Erythroblast (primary cell): ENCODE data around the gene OR2Y1.
A peak's percentile ranks its signal among the peaks of the same experiment; 100 is the strongest.
"Not testable (repeated sequence)": the region's sequence is repeated elsewhere in the genome, so short reads cannot be mapped to it uniquely, and the experiment has no call there.

ENCODE experiments used
- DNase-seq, 2 experiments: peaks; one replicate each; lab custom pipeline; 2025; lab: John Stamatoyannopoulos, UW
- GATA1 ChIP-seq: IDR thresholded peaks from 2 replicates; pipeline ENCODE4 v1.6.1; 2011; ENCODE audit warnings: low read depth, mild to moderate bottlenecking, control low read depth, low read length, moderate library complexity
- POLR2A ChIP-seq: IDR thresholded peaks from 2 replicates; pipeline ENCODE4 v1.6.1; 2011; ENCODE audit warnings: mild to moderate bottlenecking, low read length

The OR2Y1 gene, protein sequence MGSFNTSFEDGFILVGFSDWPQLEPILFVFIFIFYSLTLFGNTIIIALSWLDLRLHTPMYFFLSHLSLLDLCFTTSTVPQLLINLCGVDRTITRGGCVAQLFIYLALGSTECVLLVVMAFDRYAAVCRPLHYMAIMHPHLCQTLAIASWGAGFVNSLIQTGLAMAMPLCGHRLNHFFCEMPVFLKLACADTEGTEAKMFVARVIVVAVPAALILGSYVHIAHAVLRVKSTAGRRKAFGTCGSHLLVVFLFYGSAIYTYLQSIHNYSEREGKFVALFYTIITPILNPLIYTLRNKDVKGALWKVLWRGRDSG

DNA sequence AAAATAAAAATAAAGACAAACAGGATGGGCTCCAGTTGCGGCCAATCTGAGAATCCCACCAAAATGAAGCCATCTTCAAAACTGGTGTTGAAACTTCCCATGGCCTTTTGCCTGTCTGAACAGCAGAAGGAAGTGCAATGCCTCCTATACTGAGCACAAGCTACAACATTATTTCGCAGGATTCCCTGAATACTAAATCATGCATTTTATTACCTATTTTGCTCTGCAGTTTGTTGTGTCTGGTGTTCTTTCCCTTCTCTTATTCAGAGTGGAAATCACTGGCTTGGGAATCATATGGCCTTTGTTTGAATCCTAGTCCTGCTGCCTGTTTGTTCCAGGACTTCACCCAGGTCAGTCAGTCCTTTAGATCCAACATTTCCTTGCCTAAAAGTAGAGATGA, at the start of gene OR2Y1:
Gene OR2Y1 (minus strand): TSS at position 101 of the 400 bp plus-strand sequence. CDS start 0 bp downstream, at position 101.
- no peak for TF ChIP-seq POLR2A
- no peak for TF ChIP-seq GATA1

DNA sequence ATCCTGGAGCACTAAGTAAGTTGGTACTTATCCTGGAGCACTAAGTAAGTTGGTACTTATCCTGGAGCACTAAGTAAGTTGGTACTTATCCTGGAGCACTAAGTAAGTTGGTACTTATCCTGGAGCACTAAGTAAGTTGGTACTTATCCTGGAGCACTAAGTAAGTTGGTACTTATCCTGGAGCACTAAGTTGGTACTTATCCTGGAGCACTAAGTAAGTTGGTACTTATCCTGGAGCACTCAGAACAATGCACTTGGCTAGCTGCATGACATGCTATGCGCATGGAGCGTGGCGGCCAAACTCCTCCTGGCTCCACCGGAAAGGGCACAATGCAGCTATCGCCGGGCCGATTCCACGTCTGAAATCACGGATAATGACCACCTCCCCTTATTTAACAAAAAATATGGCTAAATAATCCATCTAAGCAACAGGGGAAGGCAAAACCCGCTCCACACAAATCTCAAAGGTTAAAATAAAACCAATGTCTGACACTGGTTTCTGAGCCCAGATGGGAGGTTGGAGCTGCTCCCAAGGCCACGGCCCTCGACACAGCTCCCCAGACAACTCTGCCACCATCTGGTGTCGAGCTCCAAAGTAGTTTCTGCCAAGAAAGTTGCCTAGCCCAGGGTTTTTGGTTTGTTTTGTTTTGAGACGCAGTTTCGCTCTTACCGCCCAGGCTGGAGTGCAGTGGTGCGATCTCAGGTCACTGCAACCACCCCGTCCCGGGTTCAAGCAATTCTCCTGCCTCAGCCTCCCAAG, 49.0 kb upstream of the OR2Y1 start:
- not testable (repeated sequence) for DNase-seq

More for the DNA sequence above, at the start of gene OR2Y1:
- no peak for DNase-seq

GRCh38 chr5:180787711-180788431, 48.0 kb upstream of the OR2Y1 start:
- DNase-seq, result no peak
- TF ChIP-seq POLR2A (no peak), GATA1 (no peak)

DNA sequence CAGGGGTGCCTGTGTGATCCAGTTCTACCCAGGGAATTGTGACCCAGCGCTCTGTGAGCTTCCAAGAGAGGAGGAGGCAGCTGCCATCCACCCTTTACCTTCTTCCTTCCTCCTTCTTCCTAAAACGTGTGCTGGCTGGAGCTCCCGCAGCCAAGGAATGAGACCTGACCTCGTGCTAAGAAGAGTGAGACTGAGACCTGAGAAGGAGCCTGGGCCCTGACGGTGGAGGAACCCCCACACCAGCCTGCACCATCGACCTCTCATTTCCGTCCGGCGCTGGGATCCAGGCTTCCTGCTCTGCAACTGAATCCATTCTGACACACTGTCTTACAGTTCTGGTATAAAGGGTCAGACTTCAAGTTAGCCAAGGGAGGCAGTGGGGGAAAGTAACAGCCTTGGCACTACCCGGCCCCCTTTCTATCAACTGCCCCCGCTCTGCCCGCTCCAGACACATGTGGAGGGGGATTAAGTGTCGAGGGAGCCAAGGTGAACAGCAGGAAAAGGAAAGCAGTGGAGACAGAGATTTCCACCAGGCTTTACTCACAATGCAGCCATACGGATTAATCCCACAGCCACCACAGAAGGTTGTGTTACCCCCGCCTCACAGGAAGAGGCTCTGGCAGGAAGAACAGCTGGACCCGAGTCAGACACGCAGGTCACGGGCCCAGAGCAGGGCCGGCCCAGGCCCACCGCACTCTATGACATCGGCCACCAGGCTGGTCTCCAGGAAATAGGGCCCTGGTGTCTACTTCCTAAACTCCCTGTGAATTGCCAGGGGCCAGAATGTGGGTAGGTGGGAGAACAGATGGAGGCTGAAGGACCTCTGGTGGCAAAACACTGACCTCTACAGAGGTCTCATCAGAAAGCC, 46.9 kb upstream of the OR2Y1 start:
- TF ChIP-seq POLR2A (no peak), GATA1 (no peak)
- no peak for DNase-seq

DNA sequence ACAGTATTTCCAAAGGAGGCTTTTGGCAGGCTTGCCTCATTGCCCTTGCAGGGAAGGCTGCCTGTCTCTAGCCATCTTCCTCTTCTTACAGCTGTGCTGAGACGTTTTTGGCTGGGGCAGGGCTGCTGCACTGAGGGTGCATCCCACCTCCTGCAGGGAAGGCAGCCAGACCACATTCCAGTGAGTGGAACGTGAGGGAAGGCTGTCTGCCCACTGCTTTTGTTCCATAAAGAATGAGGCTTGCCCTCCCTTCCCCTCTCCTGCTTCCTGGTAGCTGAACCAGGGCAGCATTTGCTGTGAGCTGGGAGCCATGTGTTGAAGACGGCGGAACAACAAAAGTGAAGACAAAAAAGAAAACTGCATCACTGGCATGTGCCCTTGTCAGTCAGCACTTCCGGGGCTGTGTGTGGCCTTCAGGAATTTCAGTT, 46.0 kb upstream of the OR2Y1 start:
- TF ChIP-seq POLR2A, result no peak
- no peak for TF ChIP-seq GATA1
- DNase-seq, result no peak

DNA sequence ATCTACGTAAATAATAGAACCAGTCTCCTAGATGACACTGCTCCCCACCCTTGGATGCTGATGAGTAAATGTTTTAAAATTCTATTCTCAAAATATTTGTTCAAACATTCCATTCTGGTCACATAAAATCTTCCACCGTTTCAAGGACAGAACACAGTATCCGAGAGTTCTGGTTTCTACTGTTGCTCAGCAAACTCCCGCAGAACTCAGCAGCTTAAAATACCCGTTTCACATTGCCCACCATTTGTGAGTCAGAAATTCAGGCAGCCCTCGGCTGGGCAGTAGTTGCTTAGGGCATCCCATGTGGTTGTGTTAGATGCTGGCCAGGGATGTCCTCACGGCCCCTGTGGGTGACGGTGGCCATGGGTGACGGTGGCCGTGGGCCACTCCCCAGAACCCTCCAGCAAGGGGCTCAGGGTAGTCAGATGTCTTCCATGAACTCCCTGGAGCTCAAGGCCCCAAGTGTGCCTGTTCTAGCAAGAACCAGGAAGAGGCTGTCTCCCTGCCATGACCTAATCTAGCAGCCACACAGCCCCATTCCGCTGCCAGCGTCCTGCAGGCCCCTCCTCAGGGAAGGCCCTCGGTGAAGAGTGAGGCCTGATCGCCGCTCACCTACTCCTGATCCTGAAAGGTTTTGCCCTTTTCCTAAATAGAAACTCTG, 45.4 kb upstream of the OR2Y1 start:
- TF ChIP-seq POLR2A (no peak), GATA1 (no peak)
- DNase-seq, result no peak

GRCh38 chr5:180784497-180785097, 44.7 kb upstream of the OR2Y1 start:
- no peak for TF ChIP-seq GATA1
- peak; percentile 86 to 90 for DNase-seq

DNA sequence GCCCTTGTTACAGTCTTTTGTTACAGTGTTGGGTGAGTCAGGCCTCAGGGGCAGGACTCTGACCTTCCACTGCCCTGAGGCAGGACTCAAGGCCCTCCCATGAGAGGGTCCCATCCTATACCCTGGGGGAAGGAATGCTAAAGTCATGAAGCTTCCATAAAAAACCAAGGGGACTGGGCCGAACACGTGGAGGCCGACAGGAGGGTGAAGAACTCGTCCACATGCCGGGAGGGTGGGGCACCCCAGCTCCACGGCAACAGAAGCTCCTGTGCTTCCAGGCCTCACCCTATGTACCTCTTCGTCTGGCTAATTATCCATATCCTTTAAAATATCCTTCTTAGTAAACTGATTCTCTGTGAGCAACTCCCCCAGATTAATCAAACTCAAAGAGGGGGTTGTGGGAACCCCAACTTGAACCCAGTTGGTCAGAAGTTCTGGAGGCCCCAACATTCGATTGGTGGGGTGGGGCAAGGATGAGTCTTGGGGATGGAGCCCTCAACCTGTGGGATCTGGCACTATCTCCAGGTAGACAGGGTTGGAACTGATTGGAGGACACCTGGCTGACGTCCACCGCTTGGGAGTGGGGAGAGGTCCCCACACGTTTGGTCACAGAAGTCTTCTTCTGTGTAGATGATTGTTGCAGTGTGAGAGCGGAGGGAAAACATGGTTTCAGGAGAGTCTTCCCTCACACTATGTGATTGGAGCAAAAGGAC, 43.6 kb upstream of the OR2Y1 start:
- TF ChIP-seq POLR2A (no peak), GATA1 (no peak)

GRCh38 chr5:180782748-180783147, 42.9 kb upstream of the OR2Y1 start:
- TF ChIP-seq GATA1 (no peak), POLR2A (no peak)
- peak in 1 of 2 experiments; percentile 28 for DNase-seq

More for the DNA sequence above, 43.6 kb upstream of the OR2Y1 start:
- DNase-seq, result no peak

DNA sequence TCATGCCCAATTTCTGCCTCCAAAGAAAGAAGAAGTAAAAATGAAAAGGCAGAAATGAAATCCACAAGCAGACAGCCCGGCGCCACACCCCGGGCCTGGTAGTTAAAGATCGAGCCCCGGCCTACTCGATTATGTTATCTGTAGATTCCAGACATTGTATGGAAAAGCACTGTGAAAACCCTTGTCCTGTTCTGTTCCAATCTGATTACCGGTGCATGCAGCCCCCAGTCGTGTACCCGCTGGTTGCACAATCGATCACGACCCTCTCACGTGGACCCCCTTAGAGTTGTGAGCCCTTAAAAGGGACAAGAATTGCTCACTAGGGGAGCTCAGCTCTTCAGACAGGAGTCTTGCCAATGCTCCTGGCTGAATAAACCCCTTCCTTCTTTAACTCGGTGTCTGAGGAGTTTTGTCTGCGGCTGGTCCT, 42.1 kb upstream of the OR2Y1 start:
- peak; percentile 14 for TF ChIP-seq POLR2A
- DNase-seq, result peak; percentile 71 to 88

GRCh38 chr5:180779985-180780610, 40.2 kb upstream of the OR2Y1 start:
- TF ChIP-seq POLR2A, result no peak
- no peak for TF ChIP-seq GATA1
- peak; percentile 18 to 23 for DNase-seq
